GDM1 (cell line): ENCODE results near the gene TMC1.
"Not testable (repeated sequence)": the region's sequence is repeated elsewhere in the genome, so short reads cannot be mapped to it uniquely, and the experiment has no call there.

Source experiments
- DNase-seq: peaks from one replicate; lab custom pipeline; 2025; lab: John Stamatoyannopoulos, UW

TMC1 gene

DNA sequence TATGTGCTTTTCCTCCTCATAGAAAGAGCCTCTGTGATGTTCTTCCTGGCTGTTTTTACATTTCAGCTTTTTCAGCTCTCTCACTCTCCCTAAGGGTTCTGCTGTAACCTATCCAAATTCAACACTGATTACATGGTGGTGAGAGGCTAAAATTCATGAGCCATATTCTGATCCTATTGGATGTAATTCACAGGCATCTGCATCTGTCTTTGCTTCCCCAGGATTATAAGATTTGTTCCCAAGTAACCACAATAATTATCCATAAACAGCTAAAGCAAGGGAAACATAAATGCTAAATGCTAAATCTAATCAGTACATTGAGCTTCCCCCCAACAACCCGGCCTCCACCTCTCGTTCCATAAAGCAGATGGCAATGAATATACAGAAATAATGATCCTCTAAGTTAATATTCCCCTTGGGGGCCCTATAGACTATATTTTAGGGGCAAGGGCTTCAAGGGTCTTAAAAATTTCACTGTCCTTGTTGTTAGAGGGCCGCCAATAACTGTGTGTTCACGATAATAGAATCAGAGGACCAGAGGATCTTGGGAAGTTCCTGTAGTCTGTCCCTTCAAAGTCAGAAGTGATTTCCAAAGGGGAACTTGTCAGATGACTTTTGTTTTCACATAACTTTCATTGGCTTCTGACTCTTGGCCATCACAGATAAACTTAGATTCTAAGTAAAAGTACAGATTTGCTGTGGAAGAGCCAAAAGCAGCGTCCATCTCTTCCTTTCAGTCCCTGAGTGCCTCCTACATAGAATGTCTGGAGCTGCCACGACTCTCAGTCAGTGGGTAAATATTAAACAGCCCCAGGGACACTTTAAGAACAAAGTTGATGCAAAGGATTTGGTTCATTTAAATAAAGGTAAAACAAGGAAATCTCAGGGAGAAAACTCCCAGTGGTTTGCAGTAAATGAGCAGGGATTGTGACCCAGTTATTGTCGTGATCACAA, 305.9 kb downstream of the TMC1 start:
- DNase-seq, result no peak

GRCh38 chr9:72827950-72828731, 306.7 kb downstream of the TMC1 start:
- DNase-seq, result no peak

GRCh38 chr9:72834994-72835393, 313.6 kb downstream of the TMC1 start:
- no peak for DNase-seq

DNA sequence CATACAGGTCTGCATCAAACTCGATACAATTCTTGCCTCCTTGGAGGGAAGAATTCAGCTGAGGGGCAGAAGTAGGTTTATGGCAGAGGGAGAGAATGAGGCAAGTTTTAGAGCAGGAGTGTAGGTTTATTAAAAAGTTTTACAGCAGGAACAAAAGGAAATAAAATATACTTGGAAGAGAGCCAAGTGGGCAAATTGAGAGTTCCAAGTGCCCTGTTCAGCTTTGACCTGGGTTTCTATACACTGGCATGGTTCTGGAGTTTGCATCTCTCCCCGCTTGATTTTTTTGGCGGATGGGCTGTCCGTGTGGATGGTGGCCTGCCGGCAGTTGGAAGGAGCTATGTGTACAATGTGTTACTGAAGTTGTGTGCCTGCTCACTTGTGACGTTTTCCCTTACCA, 315.4 kb downstream of the TMC1 start:
- no peak for DNase-seq

- DNase-seq, result no peak
These were observed 317.7 kb downstream of the TMC1 start for GRCh38 chr9:72839085-72839484.

GRCh38 chr9:72843520-72844439, 322.4 kb downstream of the TMC1 start:
- DNase-seq, result no peak

- DNase-seq, result no peak
These were observed 323.0 kb downstream of the TMC1 start for GRCh38 chr9:72844440-72844768.

DNA sequence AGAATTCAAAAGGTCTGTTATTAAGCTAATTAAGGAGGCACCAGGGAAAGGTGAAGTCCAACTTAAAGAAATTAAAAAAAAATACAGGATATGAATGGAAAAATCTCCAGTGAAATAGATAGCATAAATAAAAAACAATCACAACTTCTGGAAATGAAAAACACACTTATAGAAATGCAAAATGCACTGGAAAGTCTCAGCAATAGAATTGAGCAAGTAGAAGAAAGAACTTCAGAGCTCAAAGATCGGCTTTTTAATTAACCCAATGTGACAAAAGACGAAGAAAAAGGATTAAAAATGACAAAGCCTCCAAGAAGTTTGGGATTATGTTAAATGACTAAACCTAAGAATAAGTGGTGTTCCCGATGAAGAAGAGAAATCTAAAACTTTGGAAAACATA, 323.6 kb downstream of the TMC1 start:
- DNase-seq, result not testable (repeated sequence)

DNA sequence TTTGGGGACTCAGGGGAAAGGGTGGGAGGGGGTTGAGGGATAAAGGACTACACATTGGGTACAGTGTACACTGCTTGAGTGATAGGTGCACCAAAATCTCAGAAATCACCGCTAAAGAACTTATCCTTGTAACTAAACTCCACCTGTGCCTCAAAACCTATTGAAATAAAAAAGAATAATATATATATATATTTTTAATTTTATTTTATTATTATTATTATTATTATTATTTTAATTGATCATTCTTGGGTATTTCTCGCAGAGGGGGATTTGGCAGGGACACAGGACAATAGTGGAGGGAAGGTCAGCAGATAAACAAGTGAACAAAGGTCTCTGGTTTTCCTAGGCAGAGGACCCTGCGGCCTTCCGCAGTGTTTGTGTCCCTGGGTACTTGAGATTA, 328.8 kb downstream of the TMC1 start:
- DNase-seq, result not testable (repeated sequence)

- no peak for DNase-seq
These were observed 333.9 kb downstream of the TMC1 start for GRCh38 chr9:72855321-72855720.

DNA sequence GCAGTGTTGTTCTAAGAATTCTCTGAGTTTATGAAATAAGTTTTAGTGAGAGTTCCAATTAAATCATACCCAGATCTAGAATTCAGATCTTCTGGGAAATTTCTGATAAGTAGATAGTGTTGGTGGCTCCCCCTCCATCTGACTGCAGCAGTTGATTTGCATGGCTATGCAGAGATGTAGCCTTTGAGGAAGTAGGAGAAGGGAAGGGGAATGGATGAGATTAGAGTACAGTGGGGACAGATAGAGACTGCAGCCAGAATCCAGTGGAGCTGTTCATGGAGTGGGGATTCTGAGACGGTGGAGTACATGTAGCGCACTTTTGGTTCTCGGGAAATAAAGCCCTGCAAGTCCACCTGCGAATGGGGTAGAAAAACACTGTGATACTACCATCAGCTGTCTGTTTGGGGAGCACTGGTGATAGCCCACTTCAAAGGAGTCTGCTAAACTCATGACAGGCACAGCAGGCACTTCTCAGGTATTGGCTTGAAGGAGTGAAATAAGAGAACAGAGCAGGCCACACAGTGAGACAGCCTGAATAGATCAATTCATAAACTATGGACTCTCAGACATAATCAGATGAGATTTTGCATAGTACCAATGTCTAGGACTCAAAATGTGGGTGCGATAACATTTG, 334.6 kb downstream of the TMC1 start:
- DNase-seq, result no peak

- peak; percentile 20 for DNase-seq
These were observed 335.7 kb downstream of the TMC1 start for GRCh38 chr9:72856972-72857623.

- no peak for DNase-seq
These were observed 336.2 kb downstream of the TMC1 start for GRCh38 chr9:72857624-72857996.

DNA sequence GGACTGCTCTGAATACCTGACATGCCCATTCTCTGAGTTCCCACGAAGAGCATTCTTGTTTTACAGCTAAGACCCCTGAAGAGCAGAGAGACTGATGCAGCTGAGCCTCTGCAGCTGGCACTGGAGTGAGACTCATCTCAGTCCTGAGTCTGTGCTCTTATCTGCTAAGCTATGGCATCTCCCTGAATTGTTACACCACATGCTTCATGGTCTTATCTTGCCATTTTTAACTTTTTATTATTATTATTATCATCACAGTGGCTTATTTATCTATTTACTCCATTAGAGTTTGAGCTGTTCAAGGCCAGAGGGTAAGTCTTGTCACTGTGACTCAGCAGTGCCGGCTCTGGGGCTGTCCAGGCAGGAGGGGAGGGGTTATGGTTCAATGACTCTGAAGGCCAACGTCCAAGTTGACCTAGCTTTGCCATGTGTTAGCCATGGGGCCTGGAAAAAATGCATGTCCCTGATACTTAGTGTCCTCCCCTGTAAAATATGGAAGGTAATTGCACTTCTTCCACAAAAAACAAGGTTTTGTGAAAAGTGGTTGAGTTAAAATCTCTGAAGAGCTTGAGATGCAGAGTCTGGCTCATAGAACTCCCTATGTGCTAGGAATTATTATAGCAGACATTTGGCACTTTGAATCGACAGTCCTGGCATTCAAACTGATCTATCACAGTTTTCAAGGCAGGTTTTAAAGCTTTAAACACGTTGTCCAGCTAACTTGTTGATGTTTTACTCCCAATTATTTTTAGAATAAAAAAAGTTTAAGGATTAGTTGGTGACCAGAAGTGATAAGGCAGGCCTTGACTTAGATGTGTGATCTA, 336.9 kb downstream of the TMC1 start:
- no peak for DNase-seq

GRCh38 chr9:72862788-72863187, 341.4 kb downstream of the TMC1 start:
- DNase-seq, result not testable (repeated sequence)

DNA sequence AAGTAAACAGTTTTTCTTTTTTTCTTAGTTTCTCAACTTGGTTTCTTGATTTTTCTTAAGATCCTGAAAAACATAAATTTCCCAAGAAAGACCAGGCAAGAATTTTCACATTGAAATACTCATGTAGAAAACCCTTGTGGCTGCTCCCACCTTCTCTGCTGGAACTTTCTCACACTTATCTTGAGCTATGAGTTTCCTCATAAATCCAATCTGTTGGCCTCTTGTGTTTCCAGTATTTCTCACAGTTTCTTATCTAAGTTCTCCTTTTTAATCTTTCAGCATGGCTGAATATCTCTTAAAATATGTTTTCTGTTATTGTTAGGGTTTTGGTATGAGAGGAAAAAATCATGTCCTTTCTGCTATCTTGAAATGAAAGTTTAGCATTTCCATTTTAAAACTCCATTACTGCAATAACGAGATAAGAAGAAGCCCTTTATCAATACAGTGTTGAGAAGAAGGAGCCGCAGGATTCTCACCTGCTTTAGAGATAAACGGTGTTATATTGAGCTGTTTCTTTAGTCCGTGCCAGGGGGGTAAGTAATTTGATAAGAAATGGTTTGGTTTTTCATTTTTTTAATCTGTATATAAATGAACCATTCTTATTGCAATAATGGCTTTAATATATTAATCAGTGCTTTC, 342.2 kb downstream of the TMC1 start:
- no peak for DNase-seq

DNA sequence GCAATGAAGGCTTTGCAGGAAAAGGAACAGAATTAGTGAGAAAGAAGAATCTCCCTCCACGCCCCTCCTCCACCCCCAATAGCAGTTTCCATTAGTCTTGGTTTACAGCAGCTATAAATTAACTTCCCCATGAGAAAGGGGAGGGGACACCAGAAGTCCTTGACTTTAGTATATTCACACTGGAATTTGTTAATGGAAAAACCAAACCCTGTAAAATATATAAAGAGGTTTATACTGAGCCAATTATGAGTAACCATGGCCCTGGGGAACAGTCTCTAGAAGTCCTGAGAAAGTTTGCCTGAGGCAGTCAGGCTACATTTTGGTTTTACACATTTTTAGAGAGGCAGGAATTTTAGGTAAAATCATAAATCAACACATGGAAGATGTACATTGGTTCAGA, 342.9 kb downstream of the TMC1 start:
- DNase-seq, result no peak

DNA sequence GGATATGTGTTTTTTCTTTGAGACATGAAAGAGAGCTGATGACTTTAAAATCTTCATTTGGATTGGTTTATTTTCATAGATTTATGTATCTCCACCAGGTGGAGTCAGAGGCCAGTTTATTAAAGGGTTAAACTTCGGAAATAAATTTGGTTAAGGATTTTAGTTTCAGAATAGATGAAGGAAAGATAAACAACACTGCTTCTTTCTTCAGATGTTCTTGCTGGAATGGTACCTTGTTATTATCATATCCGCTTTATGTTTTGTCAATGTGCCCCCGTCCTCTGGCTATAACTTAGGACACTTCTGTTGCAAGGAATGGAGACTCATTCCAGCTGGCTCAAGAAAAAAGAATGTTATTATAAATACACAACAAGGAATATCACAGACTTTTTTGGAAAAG, 350.3 kb downstream of the TMC1 start:
- no peak for DNase-seq

GRCh38 chr9:72872718-72873117, 351.3 kb downstream of the TMC1 start:
- DNase-seq, result no peak

DNA sequence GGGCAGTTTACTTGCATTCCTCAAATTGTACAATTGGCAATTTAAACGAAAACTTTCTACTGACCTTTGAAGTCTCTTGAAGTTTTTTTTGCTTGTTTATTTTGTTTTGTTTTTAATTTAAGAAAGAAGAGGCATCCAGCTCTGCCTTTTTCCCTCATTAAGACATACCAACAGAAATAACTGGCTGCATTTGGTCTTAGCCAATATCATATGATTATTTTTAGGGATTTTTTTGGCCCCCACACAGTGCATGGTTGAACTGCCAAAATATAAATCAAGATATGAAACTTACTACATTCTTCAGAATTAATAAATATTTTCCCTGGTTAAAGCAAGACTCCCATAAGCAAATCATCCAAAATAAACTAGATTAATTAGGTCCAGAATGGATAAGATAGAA, 352.0 kb downstream of the TMC1 start:
- DNase-seq, result no peak
